GM23338 (cell line): ENCODE results near the gene THSD4. TPM values are rescaled to one million over a fixed set of nuclear protein-coding genes. Genes with fewer than 3 reads are reported as not detected.

ENCODE experiments used
- ATAC-seq: fragments of 200-7000 bp; cut with Tn5 transposase; 3 replicates; pipeline ENCODE4 v1.9.1; 2020
- DNase-seq: peaks from one replicate; pipeline ENCODE4 v3.0.0-alpha.2; 2015; ENCODE audit warnings: low spot score
- H2AFZ ChIP-seq: fragments of 200-600 bp; sonication (generic); 2 replicates; pipeline ENCODE4 v1.8.0; 2016; ENCODE audit warnings: antibody characterized with exemption, mild to moderate bottlenecking, moderate library complexity
- H3F3A ChIP-seq: fragments of 200-600 bp; sonication (generic); replicated peaks from 2 replicates; pipeline ENCODE4 v1.8.0; 2017; ENCODE audit warnings: antibody characterized with exemption, mixed run types, low read depth
- H3K27ac ChIP-seq: fragments of 200-600 bp; sonication (generic); 2 replicates; pipeline ENCODE4 v1.6.1; 2016; ENCODE audit warnings: low read depth
- H3K27me3 ChIP-seq: fragments of 200-600 bp; sonication (generic); 2 replicates; pipeline ENCODE4 v1.8.0; 2016; ENCODE audit warnings: mild to moderate bottlenecking, mixed run types, moderate library complexity; ENCODE audit not compliant: insufficient read depth
- H3K36me3 ChIP-seq: fragments of 200-600 bp; sonication (generic); 2 replicates; pipeline ENCODE4 v1.8.0; 2016; ENCODE audit warnings: mild to moderate bottlenecking; ENCODE audit not compliant: insufficient read depth
- H3K4me1 ChIP-seq: fragments of 200-600 bp; sonication (generic); 2 replicates; pipeline ENCODE4 v1.8.0; 2016; ENCODE audit warnings: mild to moderate bottlenecking, moderate library complexity; ENCODE audit not compliant: insufficient read depth
- H3K4me2 ChIP-seq: fragments of 200-600 bp; sonication (generic); 2 replicates; pipeline ENCODE4 v1.7.1; 2017; ENCODE audit warnings: mixed run types
- H3K4me3 ChIP-seq: fragments of 200-600 bp; sonication (generic); 2 replicates; pipeline ENCODE4 v1.6.1; 2016; ENCODE audit warnings: mixed run types
- H3K79me2 ChIP-seq: fragments of 200-600 bp; sonication (generic); replicated peaks from 2 replicates; pipeline ENCODE4 v1.8.0; 2017; ENCODE audit warnings: mild to moderate bottlenecking; ENCODE audit not compliant: insufficient read depth
- H3K9me2 ChIP-seq: fragments of 200-600 bp; sonication (generic); 2 replicates; pipeline ENCODE4 v1.8.0; 2017; ENCODE audit not compliant: insufficient read depth
- H4K20me1 ChIP-seq: fragments of 200-600 bp; sonication (generic); replicated peaks from 2 replicates; pipeline ENCODE4 v1.8.0; 2017; ENCODE audit warnings: mild to moderate bottlenecking; ENCODE audit not compliant: insufficient read depth
- H3K27ac Mint-ChIP-seq: 2 replicates; pipeline ENCODE4 v1.8.0; 2020; ENCODE audit warnings: inconsistent platforms, mild to moderate bottlenecking, moderate library complexity, mixed read lengths
- H3K27me3 Mint-ChIP-seq: 3 replicates; pipeline ENCODE4 v1.8.0; 2022; ENCODE audit warnings: low read depth, mild to moderate bottlenecking, moderate library complexity, mixed read lengths, inconsistent platforms; ENCODE audit not compliant: insufficient read depth, poor library complexity
- H3K36me3 Mint-ChIP-seq: 3 replicates; pipeline ENCODE4 v1.8.0; 2021; ENCODE audit warnings: low read depth, mild to moderate bottlenecking, inconsistent platforms, moderate library complexity, mixed read lengths
- H3K4me1 Mint-ChIP-seq: 3 replicates; pipeline ENCODE4 v1.8.0; 2020; ENCODE audit warnings: mild to moderate bottlenecking, inconsistent platforms, mixed read lengths
- H3K4me3 Mint-ChIP-seq: 3 replicates; pipeline ENCODE4 v1.8.0; 2021; ENCODE audit warnings: moderate library complexity, mild to moderate bottlenecking, inconsistent platforms, mixed read lengths
- H3K9me3 Mint-ChIP-seq: 3 replicates; pipeline ENCODE4 v1.8.0; 2020; ENCODE audit warnings: moderate library complexity, mild to moderate bottlenecking, inconsistent platforms, mixed read lengths
- CREB1 ChIP-seq: fragments of 250-450 bp; sonication (Bioruptor Pico); IDR thresholded peaks from 2 replicates; pipeline ENCODE4 v1.5.0; 2020; ENCODE audit warnings: low read depth, mild to moderate bottlenecking, moderate library complexity
- JUNB ChIP-seq: IDR thresholded peaks from one replicate; pipeline ENCODE4 v1.6.1; 2016; ENCODE audit warnings: antibody characterized with exemption; ENCODE audit not compliant: unreplicated experiment
- NANOG ChIP-seq: IDR thresholded peaks from 2 replicates; pipeline ENCODE4 v1.6.1; 2016; ENCODE audit warnings: antibody characterized with exemption, borderline replicate concordance
- POLR2AphosphoS5 ChIP-seq: IDR thresholded peaks from 2 replicates; pipeline ENCODE4 v1.6.1; 2016; ENCODE audit warnings: antibody characterized with exemption, low read depth
- STAT1 ChIP-seq: IDR thresholded peaks from one replicate; pipeline ENCODE4 v1.6.1; 2016; ENCODE audit warnings: antibody characterized with exemption; ENCODE audit not compliant: unreplicated experiment
- ZNF114 ChIP-seq: fragments of 250-450 bp; sonication (Bioruptor Pico); IDR thresholded peaks from 2 replicates; pipeline ENCODE4 v1.5.0; 2020; ENCODE audit warnings: mild to moderate bottlenecking, moderate library complexity
- polyA plus RNA-seq: library from polyadenylated mRNA; unstranded; fragments of >200 nt; fragmentation: Nextera tagmentation; extraction: Ambion mirVana; gene quantifications from 2 replicates; pipeline ENCODE4 v1.2.1, GENCODE V29; 2016
- total RNA-seq: library from RNA; depleted of rRNA; stranded (reverse); fragments of >200 nt; shearing (Covaris generic); gene quantifications from 2 replicates; pipeline ENCODE4 v1.2.3, GENCODE V29; 2014
- TF ChIP-seq, protein P1 (sequence below), 2 experiments: fragments of 200-600 bp in 1 of 2; sonication (generic) in 1 of 2; conservative IDR thresholded peaks; 2 replicates each; pipeline versions ENCODE4 v1.5.1 to v1.6.1; 2016 to 2017; ENCODE audit warnings: antibody characterized with exemption in 2 of 2, low read depth in 2 of 2, mild to moderate bottlenecking in 2 of 2, moderate library complexity in 1 of 2
- TF ChIP-seq, protein P2 (sequence below): IDR thresholded peaks from 2 replicates; pipeline ENCODE4 v1.6.1; 2016; ENCODE audit warnings: antibody characterized with exemption
- TF ChIP-seq, protein P3 (sequence below): IDR thresholded peaks from one replicate; pipeline ENCODE4 v1.6.1; 2018; ENCODE audit warnings: antibody characterized with exemption; ENCODE audit not compliant: unreplicated experiment
- TF ChIP-seq, protein P4 (sequence below): fragments of 250-450 bp; sonication (Bioruptor Pico); IDR thresholded peaks from 2 replicates; pipeline ENCODE4 v1.5.0; 2020; ENCODE audit warnings: mild to moderate bottlenecking, moderate library complexity

Gene THSD4
- total and polyA plus RNA-seq, 2 experiments from 2014 or later, result 2.0 to 7.4 TPM

DNA sequence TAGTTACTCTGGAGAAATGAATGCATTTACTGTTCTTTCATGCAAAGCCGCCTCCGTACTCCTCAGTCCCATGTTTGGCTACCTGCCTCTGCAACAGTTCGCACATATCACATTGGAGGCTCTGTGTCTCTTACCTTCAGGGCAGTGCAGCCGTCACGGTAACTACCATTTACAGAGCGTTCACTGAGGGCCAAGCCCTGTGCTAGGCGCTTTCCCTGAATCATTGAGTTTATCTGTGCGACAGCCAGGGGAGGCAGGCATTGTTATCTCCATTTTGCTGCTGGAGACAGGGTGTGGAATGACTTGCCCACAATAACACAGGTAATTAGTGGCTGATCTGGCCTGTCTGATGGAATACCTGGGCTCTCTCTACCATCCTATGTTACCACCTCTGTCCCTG, 115.0 kb downstream of the THSD4 start (continued):
- TF ChIP-seq, protein P1, sequence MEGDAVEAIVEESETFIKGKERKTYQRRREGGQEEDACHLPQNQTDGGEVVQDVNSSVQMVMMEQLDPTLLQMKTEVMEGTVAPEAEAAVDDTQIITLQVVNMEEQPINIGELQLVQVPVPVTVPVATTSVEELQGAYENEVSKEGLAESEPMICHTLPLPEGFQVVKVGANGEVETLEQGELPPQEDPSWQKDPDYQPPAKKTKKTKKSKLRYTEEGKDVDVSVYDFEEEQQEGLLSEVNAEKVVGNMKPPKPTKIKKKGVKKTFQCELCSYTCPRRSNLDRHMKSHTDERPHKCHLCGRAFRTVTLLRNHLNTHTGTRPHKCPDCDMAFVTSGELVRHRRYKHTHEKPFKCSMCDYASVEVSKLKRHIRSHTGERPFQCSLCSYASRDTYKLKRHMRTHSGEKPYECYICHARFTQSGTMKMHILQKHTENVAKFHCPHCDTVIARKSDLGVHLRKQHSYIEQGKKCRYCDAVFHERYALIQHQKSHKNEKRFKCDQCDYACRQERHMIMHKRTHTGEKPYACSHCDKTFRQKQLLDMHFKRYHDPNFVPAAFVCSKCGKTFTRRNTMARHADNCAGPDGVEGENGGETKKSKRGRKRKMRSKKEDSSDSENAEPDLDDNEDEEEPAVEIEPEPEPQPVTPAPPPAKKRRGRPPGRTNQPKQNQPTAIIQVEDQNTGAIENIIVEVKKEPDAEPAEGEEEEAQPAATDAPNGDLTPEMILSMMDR (conservative IDR thresholded peaks at IDR 0.05; ENCODE audit: low read depth in 2 of 2), result no peak
- TF ChIP-seq JUNB (no peak), ZNF114 (CRISPR knock-in tag) (no peak), CREB1 (CRISPR knock-in tag) (no peak), STAT1 (no peak)

DNA sequence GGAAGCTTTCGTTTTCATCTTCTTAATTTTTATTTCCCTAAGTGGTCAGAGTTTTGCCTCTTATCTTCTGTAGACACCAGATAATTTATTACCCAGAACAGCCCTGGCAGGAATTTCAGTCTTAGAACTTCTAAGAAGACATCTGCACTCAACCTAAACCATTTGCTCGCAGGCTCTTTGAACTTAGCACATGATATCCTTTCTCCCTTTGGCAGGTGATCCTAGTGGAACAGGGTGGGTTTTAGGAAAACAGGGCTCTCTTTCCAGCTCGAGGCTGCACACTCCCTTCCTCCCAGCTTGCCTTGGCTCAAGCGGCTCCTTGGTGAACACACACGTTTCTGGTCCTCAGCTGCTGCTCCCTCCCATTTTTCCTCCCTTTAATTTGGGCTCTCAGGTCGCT, 116.5 kb downstream of the THSD4 start:
- H3K27ac ChIP-seq, result no peak overlapping the region
- no peaks in the 10 kb centered on the region for H3K36me3 Mint-ChIP-seq
- no peaks in the 10 kb centered on the region for H3F3A ChIP-seq
- peaks cover 19% of the 10 kb centered on the region for H3K4me1 Mint-ChIP-seq
- no peak overlapping the region for H3K27ac Mint-ChIP-seq
- no peak for ATAC-seq
- peaks cover 7% of the 10 kb centered on the region for H3K27me3 Mint-ChIP-seq
- no peak overlapping the region for H3K4me2 ChIP-seq
- no peaks in the 10 kb centered on the region for H3K36me3 ChIP-seq
- no peak for DNase-seq
- H3K79me2 ChIP-seq, result no peaks in the 10 kb centered on the region
- peaks cover 3% of the 10 kb centered on the region; the same call in 1 of the 2 replicates for H4K20me1 ChIP-seq
- H3K4me3 ChIP-seq, result no peak overlapping the region
- peaks cover 7% of the 10 kb centered on the region for H3K4me1 ChIP-seq
- H2AFZ ChIP-seq, result no peak overlapping the region
- no peak overlapping the region for H3K4me3 Mint-ChIP-seq
- no peaks in the 10 kb centered on the region for H3K9me3 Mint-ChIP-seq
- H3K27me3 ChIP-seq, result no peaks in the 10 kb centered on the region
- H3K9me2 ChIP-seq, result 0 out of 2 replicates have a peak, but pooled peaks cover 2% of the 10 kb centered on the region
- TF ChIP-seq, protein P2, sequence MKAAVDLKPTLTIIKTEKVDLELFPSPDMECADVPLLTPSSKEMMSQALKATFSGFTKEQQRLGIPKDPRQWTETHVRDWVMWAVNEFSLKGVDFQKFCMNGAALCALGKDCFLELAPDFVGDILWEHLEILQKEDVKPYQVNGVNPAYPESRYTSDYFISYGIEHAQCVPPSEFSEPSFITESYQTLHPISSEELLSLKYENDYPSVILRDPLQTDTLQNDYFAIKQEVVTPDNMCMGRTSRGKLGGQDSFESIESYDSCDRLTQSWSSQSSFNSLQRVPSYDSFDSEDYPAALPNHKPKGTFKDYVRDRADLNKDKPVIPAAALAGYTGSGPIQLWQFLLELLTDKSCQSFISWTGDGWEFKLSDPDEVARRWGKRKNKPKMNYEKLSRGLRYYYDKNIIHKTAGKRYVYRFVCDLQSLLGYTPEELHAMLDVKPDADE, result no peak
- no peak for TF ChIP-seq CREB1 (CRISPR knock-in tag)
- TF ChIP-seq, protein P3, sequence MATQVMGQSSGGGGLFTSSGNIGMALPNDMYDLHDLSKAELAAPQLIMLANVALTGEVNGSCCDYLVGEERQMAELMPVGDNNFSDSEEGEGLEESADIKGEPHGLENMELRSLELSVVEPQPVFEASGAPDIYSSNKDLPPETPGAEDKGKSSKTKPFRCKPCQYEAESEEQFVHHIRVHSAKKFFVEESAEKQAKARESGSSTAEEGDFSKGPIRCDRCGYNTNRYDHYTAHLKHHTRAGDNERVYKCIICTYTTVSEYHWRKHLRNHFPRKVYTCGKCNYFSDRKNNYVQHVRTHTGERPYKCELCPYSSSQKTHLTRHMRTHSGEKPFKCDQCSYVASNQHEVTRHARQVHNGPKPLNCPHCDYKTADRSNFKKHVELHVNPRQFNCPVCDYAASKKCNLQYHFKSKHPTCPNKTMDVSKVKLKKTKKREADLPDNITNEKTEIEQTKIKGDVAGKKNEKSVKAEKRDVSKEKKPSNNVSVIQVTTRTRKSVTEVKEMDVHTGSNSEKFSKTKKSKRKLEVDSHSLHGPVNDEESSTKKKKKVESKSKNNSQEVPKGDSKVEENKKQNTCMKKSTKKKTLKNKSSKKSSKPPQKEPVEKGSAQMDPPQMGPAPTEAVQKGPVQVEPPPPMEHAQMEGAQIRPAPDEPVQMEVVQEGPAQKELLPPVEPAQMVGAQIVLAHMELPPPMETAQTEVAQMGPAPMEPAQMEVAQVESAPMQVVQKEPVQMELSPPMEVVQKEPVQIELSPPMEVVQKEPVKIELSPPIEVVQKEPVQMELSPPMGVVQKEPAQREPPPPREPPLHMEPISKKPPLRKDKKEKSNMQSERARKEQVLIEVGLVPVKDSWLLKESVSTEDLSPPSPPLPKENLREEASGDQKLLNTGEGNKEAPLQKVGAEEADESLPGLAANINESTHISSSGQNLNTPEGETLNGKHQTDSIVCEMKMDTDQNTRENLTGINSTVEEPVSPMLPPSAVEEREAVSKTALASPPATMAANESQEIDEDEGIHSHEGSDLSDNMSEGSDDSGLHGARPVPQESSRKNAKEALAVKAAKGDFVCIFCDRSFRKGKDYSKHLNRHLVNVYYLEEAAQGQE, result no peak
- TF ChIP-seq, protein P4, sequence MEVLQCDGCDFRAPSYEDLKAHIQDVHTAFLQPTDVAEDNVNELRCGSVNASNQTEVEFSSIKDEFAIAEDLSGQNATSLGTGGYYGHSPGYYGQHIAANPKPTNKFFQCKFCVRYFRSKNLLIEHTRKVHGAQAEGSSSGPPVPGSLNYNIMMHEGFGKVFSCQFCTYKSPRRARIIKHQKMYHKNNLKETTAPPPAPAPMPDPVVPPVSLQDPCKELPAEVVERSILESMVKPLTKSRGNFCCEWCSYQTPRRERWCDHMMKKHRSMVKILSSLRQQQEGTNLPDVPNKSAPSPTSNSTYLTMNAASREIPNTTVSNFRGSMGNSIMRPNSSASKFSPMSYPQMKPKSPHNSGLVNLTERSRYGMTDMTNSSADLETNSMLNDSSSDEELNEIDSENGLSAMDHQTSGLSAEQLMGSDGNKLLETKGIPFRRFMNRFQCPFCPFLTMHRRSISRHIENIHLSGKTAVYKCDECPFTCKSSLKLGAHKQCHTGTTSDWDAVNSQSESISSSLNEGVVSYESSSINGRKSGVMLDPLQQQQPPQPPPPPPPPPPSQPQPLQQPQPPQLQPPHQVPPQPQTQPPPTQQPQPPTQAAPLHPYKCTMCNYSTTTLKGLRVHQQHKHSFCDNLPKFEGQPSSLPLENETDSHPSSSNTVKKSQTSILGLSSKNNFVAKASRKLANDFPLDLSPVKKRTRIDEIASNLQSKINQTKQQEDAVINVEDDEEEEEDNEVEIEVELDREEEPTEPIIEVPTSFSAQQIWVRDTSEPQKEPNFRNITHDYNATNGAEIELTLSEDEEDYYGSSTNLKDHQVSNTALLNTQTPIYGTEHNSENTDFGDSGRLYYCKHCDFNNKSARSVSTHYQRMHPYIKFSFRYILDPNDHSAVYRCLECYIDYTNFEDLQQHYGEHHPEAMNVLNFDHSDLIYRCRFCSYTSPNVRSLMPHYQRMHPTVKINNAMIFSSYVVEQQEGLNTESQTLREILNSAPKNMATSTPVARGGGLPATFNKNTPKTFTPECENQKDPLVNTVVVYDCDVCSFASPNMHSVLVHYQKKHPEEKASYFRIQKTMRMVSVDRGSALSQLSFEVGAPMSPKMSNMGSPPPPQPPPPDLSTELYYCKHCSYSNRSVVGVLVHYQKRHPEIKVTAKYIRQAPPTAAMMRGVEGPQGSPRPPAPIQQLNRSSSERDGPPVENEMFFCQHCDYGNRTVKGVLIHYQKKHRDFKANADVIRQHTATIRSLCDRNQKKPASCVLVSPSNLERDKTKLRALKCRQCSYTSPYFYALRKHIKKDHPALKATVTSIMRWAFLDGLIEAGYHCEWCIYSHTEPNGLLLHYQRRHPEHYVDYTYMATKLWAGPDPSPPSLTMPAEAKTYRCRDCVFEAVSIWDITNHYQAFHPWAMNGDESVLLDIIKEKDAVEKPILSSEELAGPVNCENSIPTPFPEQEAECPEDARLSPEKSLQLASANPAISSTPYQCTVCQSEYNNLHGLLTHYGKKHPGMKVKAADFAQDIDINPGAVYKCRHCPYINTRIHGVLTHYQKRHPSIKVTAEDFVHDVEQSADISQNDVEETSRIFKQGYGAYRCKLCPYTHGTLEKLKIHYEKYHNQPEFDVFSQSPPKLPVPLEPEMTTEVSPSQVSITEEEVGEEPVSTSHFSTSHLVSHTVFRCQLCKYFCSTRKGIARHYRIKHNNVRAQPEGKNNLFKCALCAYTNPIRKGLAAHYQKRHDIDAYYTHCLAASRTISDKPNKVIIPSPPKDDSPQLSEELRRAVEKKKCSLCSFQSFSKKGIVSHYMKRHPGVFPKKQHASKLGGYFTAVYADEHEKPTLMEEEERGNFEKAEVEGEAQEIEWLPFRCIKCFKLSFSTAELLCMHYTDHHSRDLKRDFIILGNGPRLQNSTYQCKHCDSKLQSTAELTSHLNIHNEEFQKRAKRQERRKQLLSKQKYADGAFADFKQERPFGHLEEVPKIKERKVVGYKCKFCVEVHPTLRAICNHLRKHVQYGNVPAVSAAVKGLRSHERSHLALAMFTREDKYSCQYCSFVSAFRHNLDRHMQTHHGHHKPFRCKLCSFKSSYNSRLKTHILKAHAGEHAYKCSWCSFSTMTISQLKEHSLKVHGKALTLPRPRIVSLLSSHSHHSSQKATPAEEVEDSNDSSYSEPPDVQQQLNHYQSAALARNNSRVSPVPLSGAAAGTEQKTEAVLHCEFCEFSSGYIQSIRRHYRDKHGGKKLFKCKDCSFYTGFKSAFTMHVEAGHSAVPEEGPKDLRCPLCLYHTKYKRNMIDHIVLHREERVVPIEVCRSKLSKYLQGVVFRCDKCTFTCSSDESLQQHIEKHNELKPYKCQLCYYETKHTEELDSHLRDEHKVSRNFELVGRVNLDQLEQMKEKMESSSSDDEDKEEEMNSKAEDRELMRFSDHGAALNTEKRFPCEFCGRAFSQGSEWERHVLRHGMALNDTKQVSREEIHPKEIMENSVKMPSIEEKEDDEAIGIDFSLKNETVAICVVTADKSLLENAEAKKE (CRISPR knock-in tag), result no peak
- no peak for TF ChIP-seq JUNB
- no peak for TF ChIP-seq ZNF114 (CRISPR knock-in tag)
- TF ChIP-seq POLR2AphosphoS5, result no peak
- TF ChIP-seq, protein P1 (conservative IDR thresholded peaks at IDR 0.05; ENCODE audit: low read depth in 2 of 2), result no peak
- TF ChIP-seq NANOG, result no peak
